Upper lobe of left lung (tissue), 6 donors: ENCODE data around the gene STK10. TPM values are rescaled to one million over a fixed set of nuclear protein-coding genes. Genes with fewer than 3 reads are reported as not detected.

Experiments used
- ATAC-seq, 2 donors: fragments of 200-7000 bp; cut with Tn5 transposase; one replicate each; pipeline ENCODE4 v1.9.1; 2022; ENCODE audit warnings: mild to moderate bottlenecking in 2 of 2, moderate library complexity in 2 of 2; ENCODE audit not compliant: low FRiP score in 2 of 2
- DNase-seq, 2 donors: peaks; one replicate each; pipeline ENCODE4 v3.0.0-alpha.2; 2019 to 2020
- H3K27ac ChIP-seq, 4 donors: fragments of 200-600 bp; sonication (generic); one replicate each; pipeline ENCODE4 v1.5.1; 2016 to 2019
- H3K27me3 ChIP-seq, 4 donors: fragments of 200-600 bp; sonication (generic); one replicate each; pipeline ENCODE4 v1.5.1; 2017 to 2019
- H3K36me3 ChIP-seq, 4 donors: fragments of 200-600 bp; sonication (generic); one replicate each; pipeline ENCODE4 v1.5.1; 2016 to 2019
- H3K4me1 ChIP-seq, 4 donors: fragments of 200-600 bp; sonication (generic); one replicate each; pipeline ENCODE4 v1.5.1; 2018 to 2019
- H3K4me3 ChIP-seq, 4 donors: fragments of 200-600 bp; sonication (generic); one replicate each; pipeline ENCODE4 v1.5.1; 2017 to 2019; ENCODE audit warnings: mild to moderate bottlenecking in 2 of 4, moderate library complexity in 1 of 4
- H3K9me3 ChIP-seq, 4 donors: fragments of 200-600 bp; sonication (generic); one replicate each; pipeline ENCODE4 v1.5.1; 2018 to 2019
- CTCF ChIP-seq, 6 experiments: fragments of 450-650 bp in 4 of 6; fragments of 200-600 bp in 2 of 6; sonication (generic) in 2 of 6; IDR thresholded peaks; one replicate each; pipeline ENCODE4 v1.5.1; 2016 to 2019; ENCODE audit warnings: antibody characterized with exemption in 6 of 6
- EP300 ChIP-seq, 4 donors: sonication (generic); formaldehyde crosslinking; IDR thresholded peaks; one replicate each; pipeline ENCODE4 v1.5.1; 2017; ENCODE audit warnings: antibody characterized with exemption in 4 of 4, control low read depth in 2 of 4
- POLR2A ChIP-seq, 4 donors: fragments of 450-650 bp; IDR thresholded peaks; one replicate each; pipeline ENCODE4 v1.5.1; 2016 to 2017; ENCODE audit warnings: antibody characterized with exemption in 4 of 4, mild to moderate bottlenecking in 2 of 4
- POLR2AphosphoS5 ChIP-seq, 2 donors: sonication (generic); formaldehyde crosslinking; IDR thresholded peaks; one replicate each; pipeline ENCODE4 v1.5.1; 2017; ENCODE audit warnings: antibody characterized with exemption in 2 of 2
- WGBS, 2 donors: methylation state at CpG; one replicate each; pipeline ENCODE4 v1.1.5; 2017 to 2018; 5-methylcytosine and 5-hydroxymethylcytosine counted together
- total RNA-seq, 6 donors: library from RNA; depleted of rRNA in 4 of 6; stranded (reverse); fragments of >200 nt in 4 of 6; gene quantifications; one replicate each; pipeline versions ENCODE4 v1.1.0 to v1.2.1, GENCODE V29; 2016 to 2021
- donor health status: DM: no; HTN: no; CAD: no; lungs with moderate emphysema.
- donor health status: DM: no; HTN: yes; CAD: no; lungs with severe emphysema.

The STK10 gene
- total RNA-seq, 6 donors from 2014 or later: 50.6 to 170 (median 60.5) TPM

- no peaks in the 10 kb centered on the region for H3K9me3 ChIP-seq
- TF ChIP-seq CTCF (IDR thresholded peaks at IDR 0.05) (no peak), POLR2A (IDR thresholded peaks at IDR 0.05) (no peak), EP300 (IDR thresholded peaks at IDR 0.05) (no peak), POLR2AphosphoS5 (IDR thresholded peaks at IDR 0.05) (no peak)
- H3K4me3 ChIP-seq: no peak overlapping the region
- peaks cover 47 to 63% (median 55%) of the 10 kb centered on the region in 4 donors for H3K4me1 ChIP-seq
- no peaks in the 10 kb centered on the region for H3K27me3 ChIP-seq
- DNase-seq (no peak), ATAC-seq (no peak)
- 63 to 69% methylated on average over 2 to 8 of the region's 8 CpGs for WGBS, 2 donors
- peaks cover 0 to 3% (median 0%) of the 10 kb centered on the region in 4 donors for H3K36me3 ChIP-seq
- peak overlapping the region; percentile 46 to 79 (median 68) for H3K27ac ChIP-seq
Measured at GRCh38 chr5:172168311-172168710, 19.7 kb downstream of the STK10 start.

DNA sequence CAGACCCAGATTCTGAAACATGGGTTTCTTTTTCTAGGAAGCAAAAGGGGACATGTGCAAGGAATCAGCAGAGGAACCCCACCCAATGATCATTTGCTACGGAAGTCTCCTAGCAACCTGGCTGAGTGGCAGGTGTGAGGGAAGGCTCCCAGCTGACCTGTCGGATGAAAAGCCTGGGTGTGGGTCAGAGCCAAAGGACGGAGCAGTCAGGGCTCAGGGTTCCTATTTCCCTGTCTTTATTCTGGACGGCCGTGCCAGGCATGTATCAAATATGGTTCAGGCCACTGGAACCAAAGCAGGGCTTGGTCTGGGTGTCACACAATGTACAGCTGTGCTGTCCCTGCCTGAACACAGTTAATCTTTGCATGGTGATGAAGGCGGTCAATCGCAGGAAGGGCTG, 20.1 kb downstream of the STK10 start:
- TF ChIP-seq POLR2AphosphoS5 (IDR thresholded peaks at IDR 0.05) (peak; percentile 14 to 70), CTCF (IDR thresholded peaks at IDR 0.05) (no peak)
- Histone ChIP-seq H3K27me3 (no peaks in the 10 kb centered on the region), H3K4me1 (peaks cover 47 to 62% (median 54%) of the 10 kb centered on the region in 4 donors), H3K9me3 (no peaks in the 10 kb centered on the region), H3K4me3 (no peak overlapping the region), H3K27ac (peak overlapping the region; percentile 46 to 79 (median 68)), H3K36me3 (peaks cover 0 to 3% (median 0%) of the 10 kb centered on the region in 4 donors)
- no peak for ATAC-seq
- WGBS, 2 donors: 69 to 81% methylated on average over 5 to 7 of the region's 7 CpGs
- DNase-seq: no peak

DNA sequence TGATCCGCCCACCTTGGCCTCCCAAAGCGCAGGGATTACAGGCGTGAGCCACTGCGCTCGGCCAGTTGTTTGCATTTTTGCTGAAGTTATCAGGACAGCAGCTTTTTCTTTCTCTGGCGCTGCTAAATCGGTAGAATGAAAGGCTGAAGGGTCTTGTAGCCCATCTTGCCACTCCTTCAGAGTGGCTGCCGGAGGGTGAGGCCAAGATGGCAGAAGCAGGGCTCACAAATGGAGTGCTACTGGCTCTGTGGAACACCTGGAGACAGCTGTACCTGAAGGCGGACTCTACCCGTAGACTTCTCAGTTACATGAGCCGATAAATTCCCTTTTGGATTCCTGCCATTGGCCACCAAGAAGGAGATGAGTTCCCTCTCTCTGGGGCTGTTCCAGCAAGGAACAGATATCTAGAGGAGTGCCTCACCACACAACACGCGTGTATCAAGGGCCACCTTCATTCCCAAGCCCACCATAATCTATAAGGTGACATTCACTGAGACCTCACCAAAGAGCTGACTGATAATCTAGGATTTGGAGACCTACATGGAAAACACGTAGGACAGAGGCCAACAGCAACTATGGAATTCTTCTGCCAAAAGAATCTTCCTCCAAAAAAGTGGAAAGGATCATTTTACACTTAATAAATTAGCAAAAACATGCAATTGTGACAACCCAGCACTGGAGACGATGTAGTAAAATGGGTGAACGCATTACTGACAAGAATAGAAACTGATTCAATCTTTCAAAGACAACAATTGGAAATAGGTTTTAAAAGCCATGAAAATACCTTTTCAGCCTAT, 21.8 kb downstream of the STK10 start:
- TF ChIP-seq POLR2A (IDR thresholded peaks at IDR 0.05) (no peak), CTCF (IDR thresholded peaks at IDR 0.05) (no peak), EP300 (IDR thresholded peaks at IDR 0.05) (no peak), POLR2AphosphoS5 (IDR thresholded peaks at IDR 0.05) (no peak)
- DNase-seq: no peak
- Histone ChIP-seq H3K27me3 (no peaks in the 10 kb centered on the region), H3K4me3 (no peak overlapping the region), H3K27ac (peak overlapping the region; percentile 49 to 67 (median 54)), H3K36me3 (peaks cover 0 to 3% (median 0%) of the 10 kb centered on the region in 4 donors), H3K4me1 (peaks cover 54 to 66% (median 60%) of the 10 kb centered on the region in 4 donors), H3K9me3 (no peaks in the 10 kb centered on the region)
- 87 to 89% methylated on average over 16 of the region's 16 CpGs for WGBS, 2 donors
- no peak for ATAC-seq

GRCh38 chr5:172165465-172165864, 22.6 kb downstream of the STK10 start:
- no peaks in the 10 kb centered on the region for H3K27me3 ChIP-seq
- H3K27ac ChIP-seq: peak overlapping the region in 3 of 4 donors; percentile 23 to 64 (median 26)
- H3K9me3 ChIP-seq: no peaks in the 10 kb centered on the region
- H3K4me1 ChIP-seq: peaks cover 49 to 67% (median 57%) of the 10 kb centered on the region in 4 donors
- no peaks in the 10 kb centered on the region for H3K36me3 ChIP-seq
- no peak for ATAC-seq
- TF ChIP-seq POLR2AphosphoS5 (IDR thresholded peaks at IDR 0.05) (no peak), POLR2A (IDR thresholded peaks at IDR 0.05) (no peak), EP300 (IDR thresholded peaks at IDR 0.05) (no peak), CTCF (IDR thresholded peaks at IDR 0.05) (no peak)
- no peak for DNase-seq
- WGBS, 2 donors: 66 to 89% methylated on average over 7 of the region's 7 CpGs
- H3K4me3 ChIP-seq: no peak overlapping the region
